ENCODE data around the gene CAMK2N1. TPM values are rescaled to one million over a fixed set of nuclear protein-coding genes. Genes with fewer than 3 reads are reported as not detected.
A peak's percentile ranks its signal among the peaks of the same experiment; 100 is the strongest.

The CAMK2N1 gene
- total RNA-seq, 1 donor from 2014 or later, result 120 TPM

DNA sequence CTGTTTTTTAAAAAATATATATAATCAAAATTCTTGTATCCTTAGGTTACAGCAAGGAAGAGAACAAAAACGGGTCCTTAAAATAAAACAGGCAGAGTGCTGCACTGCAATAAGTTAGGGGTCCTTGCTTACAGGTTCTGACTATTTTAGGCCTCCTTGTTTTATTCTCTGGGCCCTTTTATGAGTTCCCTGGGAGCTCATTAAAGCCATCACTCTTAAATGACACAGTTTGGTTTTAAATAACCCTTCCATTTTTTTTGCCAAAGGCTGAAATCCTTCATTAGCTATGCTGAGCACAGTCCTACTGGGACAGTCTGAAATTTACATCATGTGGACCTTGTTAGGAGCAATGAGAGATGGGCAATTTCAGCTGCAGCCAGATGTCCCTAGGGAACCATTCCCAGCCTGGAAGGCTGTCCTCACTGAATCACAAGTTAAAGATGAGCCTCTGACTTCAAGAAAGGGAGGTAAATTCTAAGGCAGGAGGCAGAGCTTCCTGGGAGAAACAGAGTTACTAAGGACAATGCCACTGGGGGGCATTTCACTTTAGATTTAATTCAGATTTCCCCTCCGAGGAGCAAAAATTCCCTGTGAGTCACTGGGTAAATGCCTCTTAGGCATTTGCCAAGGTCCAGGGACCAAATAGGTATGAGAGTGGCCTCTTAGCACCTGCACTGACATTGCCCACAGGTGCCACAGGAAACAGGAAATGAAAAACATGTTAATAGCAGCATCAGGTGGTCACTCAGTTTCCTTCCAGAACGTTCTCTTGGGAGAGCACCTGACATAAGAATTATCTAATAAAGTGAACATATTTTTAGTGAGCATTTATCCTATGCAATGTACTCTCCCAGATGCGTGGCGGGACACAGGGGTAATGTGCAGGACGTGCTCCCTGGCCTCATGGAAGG, 25.8 kb upstream of the CAMK2N1 start:
- Mint-ChIP-seq H3K9me3 (ENCODE audit: unreplicated experiment) (peaks cover 1% of the 10 kb centered on the region), H3K36me3 (ENCODE audit: unreplicated experiment) (no peaks in the 10 kb centered on the region), H3K27ac (ENCODE audit: unreplicated experiment) (no peak overlapping the region), H3K4me3 (ENCODE audit: unreplicated experiment) (no peak overlapping the region), H3K4me1 (ENCODE audit: low read depth, unreplicated experiment) (peaks cover 2% of the 10 kb centered on the region), H3K27me3 (ENCODE audit: unreplicated experiment) (peaks cover 2% of the 10 kb centered on the region)
- TF ChIP-seq, protein P1, sequence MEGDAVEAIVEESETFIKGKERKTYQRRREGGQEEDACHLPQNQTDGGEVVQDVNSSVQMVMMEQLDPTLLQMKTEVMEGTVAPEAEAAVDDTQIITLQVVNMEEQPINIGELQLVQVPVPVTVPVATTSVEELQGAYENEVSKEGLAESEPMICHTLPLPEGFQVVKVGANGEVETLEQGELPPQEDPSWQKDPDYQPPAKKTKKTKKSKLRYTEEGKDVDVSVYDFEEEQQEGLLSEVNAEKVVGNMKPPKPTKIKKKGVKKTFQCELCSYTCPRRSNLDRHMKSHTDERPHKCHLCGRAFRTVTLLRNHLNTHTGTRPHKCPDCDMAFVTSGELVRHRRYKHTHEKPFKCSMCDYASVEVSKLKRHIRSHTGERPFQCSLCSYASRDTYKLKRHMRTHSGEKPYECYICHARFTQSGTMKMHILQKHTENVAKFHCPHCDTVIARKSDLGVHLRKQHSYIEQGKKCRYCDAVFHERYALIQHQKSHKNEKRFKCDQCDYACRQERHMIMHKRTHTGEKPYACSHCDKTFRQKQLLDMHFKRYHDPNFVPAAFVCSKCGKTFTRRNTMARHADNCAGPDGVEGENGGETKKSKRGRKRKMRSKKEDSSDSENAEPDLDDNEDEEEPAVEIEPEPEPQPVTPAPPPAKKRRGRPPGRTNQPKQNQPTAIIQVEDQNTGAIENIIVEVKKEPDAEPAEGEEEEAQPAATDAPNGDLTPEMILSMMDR (IDR thresholded peaks at IDR 0.05; ENCODE audit: partially characterized antibody, unreplicated experiment), result no peak
- DNase-seq, result no peak

DNA sequence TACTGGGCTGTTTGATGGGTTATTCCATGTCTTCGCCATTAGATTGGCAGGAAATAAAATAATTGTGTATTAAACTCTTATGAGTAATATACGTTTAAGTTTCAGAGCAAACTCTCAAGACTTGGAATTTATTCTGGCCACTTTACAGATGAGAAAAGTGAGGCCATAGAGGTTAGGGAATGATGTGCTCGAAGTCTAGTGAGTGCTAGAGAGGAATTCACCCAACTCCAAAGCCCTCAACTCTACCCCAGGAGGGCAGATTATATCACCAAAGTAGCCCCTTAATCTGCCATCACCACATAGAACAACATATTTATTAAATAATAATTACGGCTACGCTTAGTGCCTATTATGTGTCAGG, 22.4 kb upstream of the CAMK2N1 start:
- Mint-ChIP-seq H3K9me3 (ENCODE audit: unreplicated experiment) (peaks cover 1% of the 10 kb centered on the region), H3K27ac (ENCODE audit: unreplicated experiment) (peak overlapping the region; percentile 49), H3K4me3 (ENCODE audit: unreplicated experiment) (peak overlapping the region; percentile 91), H3K36me3 (ENCODE audit: unreplicated experiment) (no peaks in the 10 kb centered on the region), H3K4me1 (ENCODE audit: low read depth, unreplicated experiment) (peaks cover 2% of the 10 kb centered on the region), H3K27me3 (ENCODE audit: unreplicated experiment) (no peaks in the 10 kb centered on the region)
- DNase-seq, result no peak
- TF ChIP-seq, protein P1 (IDR thresholded peaks at IDR 0.05; ENCODE audit: partially characterized antibody, unreplicated experiment), result no peak

DNA sequence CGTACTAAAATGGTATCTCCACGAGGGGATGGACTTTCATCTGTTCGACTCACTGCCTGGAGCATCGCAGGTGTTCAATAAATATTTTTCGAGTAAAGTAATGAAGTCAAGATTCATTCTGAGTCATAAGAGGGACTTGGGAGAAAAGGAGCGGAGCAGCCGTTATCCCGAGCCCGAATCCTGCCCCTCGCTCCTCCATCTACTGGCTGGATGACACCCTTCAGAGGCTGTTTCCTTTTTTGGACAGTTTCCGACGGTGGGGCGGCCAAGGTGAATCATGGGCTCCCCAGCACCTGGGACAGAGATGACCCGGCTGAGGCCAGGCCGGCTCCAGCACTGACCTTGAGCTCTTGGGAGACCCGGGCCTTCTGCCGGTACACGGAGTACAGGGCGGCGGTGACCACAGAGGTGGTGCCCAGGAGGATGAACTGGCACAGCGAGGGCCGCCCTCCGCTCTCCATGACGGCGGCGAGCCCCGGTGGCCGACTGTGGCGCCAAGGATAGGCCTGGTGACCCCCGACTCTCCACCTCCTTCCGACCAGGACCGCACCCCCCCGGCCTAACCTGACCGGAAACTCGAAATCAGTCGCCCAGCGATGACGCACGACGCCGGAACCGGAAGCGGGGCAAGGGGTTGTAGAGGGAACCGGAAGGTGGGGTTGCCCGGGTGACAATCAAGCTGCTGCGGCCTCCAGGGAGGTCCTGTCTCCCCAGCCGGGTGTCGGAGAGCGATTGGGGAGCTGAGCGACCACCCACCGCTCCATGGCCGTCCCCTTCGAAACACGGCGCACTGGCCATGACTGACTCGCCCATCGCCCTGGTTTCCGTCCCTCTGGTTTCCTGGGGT, 21.8 kb upstream of the CAMK2N1 start, which contains the start of gene MUL1:
TSS of gene MUL1 (minus strand) at position 588 of the 847 bp plus-strand sequence. CDS start at position 461, 127 bp downstream.
- H3K4me3 Mint-ChIP-seq (ENCODE audit: unreplicated experiment), result peak within 1 kb of the TSS; percentile 91
- peak; percentile 98 for DNase-seq
- peak within 1 kb of the TSS; percentile 49 for H3K27ac Mint-ChIP-seq (ENCODE audit: unreplicated experiment)
- no peaks in the 10 kb centered on the region for H3K36me3 Mint-ChIP-seq (ENCODE audit: unreplicated experiment)
- peaks cover 1% of the 10 kb centered on the region for H3K9me3 Mint-ChIP-seq (ENCODE audit: unreplicated experiment)
- no peaks in the 10 kb centered on the region for H3K27me3 Mint-ChIP-seq (ENCODE audit: unreplicated experiment)
- TF ChIP-seq, protein P1 (IDR thresholded peaks at IDR 0.05; ENCODE audit: partially characterized antibody, unreplicated experiment), result no peak
- peaks cover 2% of the 10 kb centered on the region for H3K4me1 Mint-ChIP-seq (ENCODE audit: low read depth, unreplicated experiment)

DNA sequence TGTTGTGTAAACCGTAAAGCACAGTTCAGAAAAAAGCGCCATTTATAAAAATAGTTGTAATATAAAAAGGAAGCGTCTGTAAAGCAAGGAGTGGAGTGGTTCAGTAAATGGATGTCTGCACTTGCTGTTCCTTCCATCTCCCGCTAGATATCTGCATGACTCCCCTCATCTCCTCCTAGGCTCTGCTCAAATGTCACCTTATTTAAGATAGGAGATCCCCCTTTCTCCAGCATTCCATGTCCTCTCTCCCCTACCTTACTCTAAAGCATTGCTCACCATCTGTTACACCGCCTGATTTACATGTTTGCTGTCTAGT, 21.2 kb upstream of the CAMK2N1 start:
- peak overlapping the region; percentile 91 for H3K4me3 Mint-ChIP-seq (ENCODE audit: unreplicated experiment)
- H3K9me3 Mint-ChIP-seq (ENCODE audit: unreplicated experiment), result peaks cover 1% of the 10 kb centered on the region
- DNase-seq, result no peak
- no peaks in the 10 kb centered on the region for H3K27me3 Mint-ChIP-seq (ENCODE audit: unreplicated experiment)
- peaks cover 2% of the 10 kb centered on the region for H3K4me1 Mint-ChIP-seq (ENCODE audit: low read depth, unreplicated experiment)
- TF ChIP-seq, protein P1 (IDR thresholded peaks at IDR 0.05; ENCODE audit: partially characterized antibody, unreplicated experiment), result no peak
- peak overlapping the region; percentile 49 for H3K27ac Mint-ChIP-seq (ENCODE audit: unreplicated experiment)
- no peaks in the 10 kb centered on the region for H3K36me3 Mint-ChIP-seq (ENCODE audit: unreplicated experiment)
